Measurements from ENCODE around the gene AHCYL1.
"Not testable (repeated sequence)": the region's sequence is repeated elsewhere in the genome, so short reads cannot be mapped to it uniquely, and the experiment has no call there.

AHCYL1 gene

DNA sequence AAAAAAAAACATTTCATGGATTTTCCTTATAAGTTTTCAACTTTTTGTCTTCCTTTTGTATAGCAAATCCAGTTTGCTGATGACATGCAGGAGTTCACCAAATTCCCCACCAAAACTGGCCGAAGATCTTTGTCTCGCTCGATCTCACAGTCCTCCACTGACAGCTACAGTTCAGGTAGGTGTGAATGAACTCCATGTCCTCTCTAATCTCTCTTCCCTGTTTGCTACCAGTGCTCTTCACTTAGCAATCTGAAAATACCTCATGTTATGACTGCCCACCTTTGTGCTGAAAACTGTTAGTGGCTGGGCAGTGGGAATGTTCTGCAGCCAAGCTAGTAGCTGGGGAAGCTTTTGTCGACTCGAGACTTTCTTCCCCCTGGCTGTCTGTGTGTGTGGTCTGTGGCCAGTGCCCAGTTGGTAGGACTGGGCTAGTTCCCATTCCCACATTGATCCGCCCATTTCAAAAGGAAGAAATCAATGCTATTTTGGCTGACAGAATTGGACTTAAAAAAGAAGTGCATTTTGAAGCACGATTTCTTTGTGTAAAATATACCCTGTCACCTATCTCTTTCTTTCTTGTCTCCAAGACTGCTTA, 24.5 kb downstream of the AHCYL1 start:
- Histone ChIP-seq H3K4me1 (ENCODE audit: control insufficient read depth, insufficient read depth, low read length) (peaks cover 7% of the 10 kb centered on the region; the same call in 1 of the 2 replicates), H3K4me3 (ENCODE audit: low read length) (no peak overlapping the region), H3K36me3 (ENCODE audit: control insufficient read depth, insufficient read depth, low read length) (peaks cover 7% of the 10 kb centered on the region; the same call in 1 of the 2 replicates), H3K27me3 (ENCODE audit: control insufficient read depth, insufficient read depth, low read length) (no peaks in the 10 kb centered on the region), H3K27ac (ENCODE audit: low read length) (no peak overlapping the region), H3K9me3 (ENCODE audit: control insufficient read depth, insufficient read depth, low read length) (no peaks in the 10 kb centered on the region)
- WGBS (ENCODE audit: insufficient coverage, insufficient read length), result no CpG with 5 or more reads among the region's 7 CpGs
- DNase-seq (ENCODE audit: low read depth, low spot score), result no peak

- WGBS (ENCODE audit: insufficient coverage, insufficient read length), result no CpG with 5 or more reads among the region's 2 CpGs
- no peaks in the 10 kb centered on the region for H3K27me3 ChIP-seq (ENCODE audit: control insufficient read depth, insufficient read depth, low read length)
- no peak for DNase-seq (ENCODE audit: low read depth, low spot score)
- no peaks in the 10 kb centered on the region for H3K9me3 ChIP-seq (ENCODE audit: control insufficient read depth, insufficient read depth, low read length)
- H3K4me3 ChIP-seq (ENCODE audit: low read length), result no peak overlapping the region
- H3K36me3 ChIP-seq (ENCODE audit: control insufficient read depth, insufficient read depth, low read length), result peaks cover 14% of the 10 kb centered on the region; the same call in 1 of the 2 replicates
- peaks cover 3% of the 10 kb centered on the region; the same call in 1 of the 2 replicates for H3K4me1 ChIP-seq (ENCODE audit: control insufficient read depth, insufficient read depth, low read length)
- H3K27ac ChIP-seq (ENCODE audit: low read length), result no peak overlapping the region
These were observed 27.0 kb downstream of the AHCYL1 start for GRCh38 chr1:110011527-110012041.

DNA sequence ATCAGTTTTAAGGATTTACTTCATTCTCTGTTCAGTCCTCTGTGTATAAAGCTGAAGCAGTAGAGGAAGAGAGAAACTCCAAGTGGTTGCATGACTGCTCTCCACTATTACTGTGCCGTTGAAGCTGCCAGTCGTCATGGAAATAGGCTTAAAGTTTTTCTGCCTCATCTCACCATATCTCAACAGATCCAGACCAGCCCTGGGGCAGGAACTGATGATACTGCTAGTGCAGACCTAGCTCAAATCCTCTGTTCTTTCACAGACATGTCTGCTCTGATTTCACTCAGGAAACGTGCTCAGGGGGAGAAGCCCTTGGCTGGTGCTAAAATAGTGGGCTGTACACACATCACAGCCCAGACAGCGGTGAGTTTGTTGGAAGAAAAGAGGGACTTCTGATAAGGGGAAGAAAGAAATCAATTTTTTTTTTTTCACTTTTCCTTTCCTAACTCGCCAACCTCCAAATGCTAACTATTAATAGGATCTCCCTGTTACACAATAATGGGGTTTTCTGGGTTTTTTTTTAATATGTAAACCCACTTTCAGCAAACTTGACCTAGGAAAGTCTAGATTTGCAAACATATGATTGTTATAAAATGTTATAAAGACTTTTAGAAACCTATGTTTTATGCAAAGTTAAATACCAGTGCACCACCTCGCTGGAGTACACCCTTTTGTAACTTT, 27.7 kb downstream of the AHCYL1 start:
- no peak overlapping the region for H3K27ac ChIP-seq (ENCODE audit: low read length)
- H3K27me3 ChIP-seq (ENCODE audit: control insufficient read depth, insufficient read depth, low read length), result 0 out of 2 replicates have a peak, but pooled peaks cover 2% of the 10 kb centered on the region
- H3K4me3 ChIP-seq (ENCODE audit: low read length), result no peak overlapping the region
- H3K36me3 ChIP-seq (ENCODE audit: control insufficient read depth, insufficient read depth, low read length), result peaks cover 17% of the 10 kb centered on the region; the same call in 1 of the 2 replicates
- DNase-seq (ENCODE audit: low read depth, low spot score), result no peak
- no peaks in the 10 kb centered on the region for H3K9me3 ChIP-seq (ENCODE audit: control insufficient read depth, insufficient read depth, low read length)
- H3K4me1 ChIP-seq (ENCODE audit: control insufficient read depth, insufficient read depth, low read length), result 0 out of 2 replicates have a peak, but pooled peaks cover under 1% of the 10 kb centered on the region
- WGBS (ENCODE audit: insufficient coverage, insufficient read length), result no CpG with 5 or more reads among the region's 6 CpGs

DNA sequence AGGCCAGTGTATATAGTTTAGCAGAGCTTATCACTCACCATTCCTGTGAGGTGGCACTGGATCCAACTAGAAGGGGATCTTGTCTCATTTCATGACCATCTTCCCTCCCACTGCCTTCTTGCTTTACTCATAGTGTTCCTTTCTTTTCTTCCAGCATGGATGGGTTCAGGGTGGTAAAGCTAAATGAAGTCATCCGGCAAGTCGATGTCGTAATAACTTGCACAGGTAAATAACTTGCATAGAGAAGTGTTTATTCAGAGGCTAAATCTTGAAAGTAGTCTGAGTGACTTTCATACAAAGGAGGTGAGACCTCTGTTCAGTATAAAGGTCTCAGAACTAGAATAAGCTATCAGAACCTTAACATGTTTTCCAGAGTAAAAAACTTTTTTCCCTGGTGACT, 33.2 kb downstream of the AHCYL1 start:
- no CpG with 5 or more reads among the region's 3 CpGs for WGBS (ENCODE audit: insufficient coverage, insufficient read length)
- Histone ChIP-seq H3K4me1 (ENCODE audit: control insufficient read depth, insufficient read depth, low read length) (no peaks in the 10 kb centered on the region), H3K27ac (ENCODE audit: low read length) (no peak overlapping the region), H3K27me3 (ENCODE audit: control insufficient read depth, insufficient read depth, low read length) (0 out of 2 replicates have a peak, but pooled peaks cover 2% of the 10 kb centered on the region), H3K36me3 (ENCODE audit: control insufficient read depth, insufficient read depth, low read length) (peaks cover 30% of the 10 kb centered on the region; the same call in 1 of the 2 replicates), H3K9me3 (ENCODE audit: control insufficient read depth, insufficient read depth, low read length) (no peaks in the 10 kb centered on the region), H3K4me3 (ENCODE audit: low read length) (no peak overlapping the region)
- no peak for DNase-seq (ENCODE audit: low read depth, low spot score)

DNA sequence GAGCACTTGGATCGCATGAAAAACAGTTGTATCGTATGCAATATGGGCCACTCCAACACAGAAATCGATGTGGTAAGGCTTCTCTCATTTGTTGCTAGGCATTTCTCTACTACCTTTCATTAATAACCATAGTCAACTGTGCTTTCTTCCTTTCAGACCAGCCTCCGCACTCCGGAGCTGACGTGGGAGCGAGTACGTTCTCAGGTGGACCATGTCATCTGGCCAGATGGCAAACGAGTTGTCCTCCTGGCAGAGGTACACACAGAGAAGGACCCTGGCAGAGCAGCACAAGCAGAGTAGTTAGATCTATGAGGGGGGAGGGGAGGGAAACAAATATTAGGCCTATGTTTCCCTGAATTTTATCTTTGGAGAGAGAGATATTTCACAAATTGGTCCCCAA, 33.8 kb downstream of the AHCYL1 start:
- no peaks in the 10 kb centered on the region for H3K4me1 ChIP-seq (ENCODE audit: control insufficient read depth, insufficient read depth, low read length)
- DNase-seq (ENCODE audit: low read depth, low spot score), result no peak
- no peak overlapping the region for H3K4me3 ChIP-seq (ENCODE audit: low read length)
- no peaks in the 10 kb centered on the region for H3K9me3 ChIP-seq (ENCODE audit: control insufficient read depth, insufficient read depth, low read length)
- H3K36me3 ChIP-seq (ENCODE audit: control insufficient read depth, insufficient read depth, low read length), result peaks cover 30% of the 10 kb centered on the region; the same call in 1 of the 2 replicates
- H3K27me3 ChIP-seq (ENCODE audit: control insufficient read depth, insufficient read depth, low read length), result 0 out of 2 replicates have a peak, but pooled peaks cover 2% of the 10 kb centered on the region
- WGBS (ENCODE audit: insufficient coverage, insufficient read length), result no CpG with 5 or more reads among the region's 9 CpGs
- no peak overlapping the region for H3K27ac ChIP-seq (ENCODE audit: low read length)

DNA sequence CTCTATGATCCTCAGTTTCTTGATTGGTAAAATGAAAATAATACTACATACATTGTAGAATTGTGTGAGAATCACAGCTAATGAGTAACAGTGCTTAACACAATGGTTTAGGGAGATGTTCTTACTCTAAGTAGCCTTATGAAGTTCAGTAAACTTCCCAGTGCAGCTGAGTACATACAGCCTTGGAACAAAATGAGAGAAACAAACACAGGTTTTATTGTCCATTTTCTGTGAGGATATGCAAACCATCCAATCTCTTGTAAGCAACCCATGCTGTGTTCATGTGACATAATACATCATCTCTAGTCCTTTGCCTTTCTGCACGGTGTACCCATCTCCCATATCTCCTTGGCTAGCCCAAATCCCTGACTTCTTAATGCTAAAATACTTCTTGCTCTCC, 35.2 kb downstream of the AHCYL1 start:
- Histone ChIP-seq H3K4me3 (ENCODE audit: low read length) (no peak overlapping the region), H3K4me1 (ENCODE audit: control insufficient read depth, insufficient read depth, low read length) (no peaks in the 10 kb centered on the region), H3K9me3 (ENCODE audit: control insufficient read depth, insufficient read depth, low read length) (no peaks in the 10 kb centered on the region), H3K27me3 (ENCODE audit: control insufficient read depth, insufficient read depth, low read length) (0 out of 2 replicates have a peak, but pooled peaks cover 2% of the 10 kb centered on the region), H3K36me3 (ENCODE audit: control insufficient read depth, insufficient read depth, low read length) (peaks cover 27% of the 10 kb centered on the region; the same call in 1 of the 2 replicates), H3K27ac (ENCODE audit: low read length) (no peak overlapping the region)
- DNase-seq (ENCODE audit: low read depth, low spot score), result no peak
- no CpG with 5 or more reads among the region's 1 CpG for WGBS (ENCODE audit: insufficient coverage, insufficient read length)

GRCh38 chr1:110021285-110021684, 36.7 kb downstream of the AHCYL1 start:
- H3K27me3 ChIP-seq (ENCODE audit: control insufficient read depth, insufficient read depth, low read length), result 0 out of 2 replicates have a peak, but pooled peaks cover 2% of the 10 kb centered on the region
- DNase-seq (ENCODE audit: low read depth, low spot score), result no peak
- no peaks in the 10 kb centered on the region for H3K9me3 ChIP-seq (ENCODE audit: control insufficient read depth, insufficient read depth, low read length)
- no peak overlapping the region for H3K27ac ChIP-seq (ENCODE audit: low read length)
- peaks cover 25% of the 10 kb centered on the region; the same call in 1 of the 2 replicates for H3K36me3 ChIP-seq (ENCODE audit: control insufficient read depth, insufficient read depth, low read length)
- H3K4me1 ChIP-seq (ENCODE audit: control insufficient read depth, insufficient read depth, low read length), result no peaks in the 10 kb centered on the region
- H3K4me3 ChIP-seq (ENCODE audit: low read length), result no peak overlapping the region
- no CpG with 5 or more reads among the region's 3 CpGs for WGBS (ENCODE audit: insufficient coverage, insufficient read length)

DNA sequence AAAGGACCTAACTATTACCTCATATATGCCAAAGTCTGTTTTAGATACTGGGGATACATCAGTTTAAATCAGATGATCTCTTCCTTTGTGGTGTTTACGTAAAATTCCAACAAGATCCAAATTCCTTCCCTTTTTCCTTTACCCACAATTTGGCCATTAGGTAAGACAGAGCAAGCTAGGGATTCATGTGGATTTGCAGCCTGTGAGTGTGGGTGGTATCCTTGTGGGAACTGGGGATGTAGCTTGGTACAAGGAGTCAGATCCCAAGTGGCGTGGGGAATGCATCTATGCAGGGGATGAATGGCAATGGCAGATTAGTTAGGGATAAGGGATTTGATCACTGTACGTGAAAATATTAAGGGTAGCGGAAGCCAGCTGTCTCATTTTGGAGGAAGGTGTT, 40.0 kb downstream of the AHCYL1 start:
- no CpG with 5 or more reads among the region's 4 CpGs for WGBS (ENCODE audit: insufficient coverage, insufficient read length)
- Histone ChIP-seq H3K4me1 (ENCODE audit: control insufficient read depth, insufficient read depth, low read length) (no peaks in the 10 kb centered on the region), H3K36me3 (ENCODE audit: control insufficient read depth, insufficient read depth, low read length) (peaks cover 4% of the 10 kb centered on the region; the same call in 1 of the 2 replicates)

GRCh38 chr1:110030687-110031086, 46.1 kb downstream of the AHCYL1 start:
- WGBS (ENCODE audit: insufficient coverage, insufficient read length), result no CpG with 5 or more reads among the region's 4 CpGs
- not testable (repeated sequence) for H3K4me3 ChIP-seq (ENCODE audit: low read length)

More for the DNA sequence above, 40.0 kb downstream of the AHCYL1 start:
- Histone ChIP-seq H3K27me3 (ENCODE audit: control insufficient read depth, insufficient read depth, low read length) (no peaks in the 10 kb centered on the region), H3K4me3 (ENCODE audit: low read length) (no peak overlapping the region), H3K9me3 (ENCODE audit: control insufficient read depth, insufficient read depth, low read length) (no peaks in the 10 kb centered on the region), H3K27ac (ENCODE audit: low read length) (no peak overlapping the region)
- no peak for DNase-seq (ENCODE audit: low read depth, low spot score)

GRCh38 chr1:110032327-110032726, 47.8 kb downstream of the AHCYL1 start:
- no peaks in the 10 kb centered on the region for H3K36me3 ChIP-seq (ENCODE audit: control insufficient read depth, insufficient read depth, low read length)
- no peak overlapping the region for H3K4me3 ChIP-seq (ENCODE audit: low read length)
- H3K27me3 ChIP-seq (ENCODE audit: control insufficient read depth, insufficient read depth, low read length), result no peaks in the 10 kb centered on the region
- DNase-seq (ENCODE audit: low read depth, low spot score), result no peak
- no peak overlapping the region for H3K27ac ChIP-seq (ENCODE audit: low read length)
- H3K4me1 ChIP-seq (ENCODE audit: control insufficient read depth, insufficient read depth, low read length), result no peaks in the 10 kb centered on the region; the same call in 1 of the 2 replicates
- H3K9me3 ChIP-seq (ENCODE audit: control insufficient read depth, insufficient read depth, low read length), result no peaks in the 10 kb centered on the region
- WGBS (ENCODE audit: insufficient coverage, insufficient read length), result no CpG with 5 or more reads among the region's 2 CpGs

More at GRCh38 chr1:110030687-110031086, 46.1 kb downstream of the AHCYL1 start:
- H3K27me3 ChIP-seq (ENCODE audit: control insufficient read depth, insufficient read depth, low read length); DNase-seq (ENCODE audit: low read depth, low spot score); H3K27ac ChIP-seq (ENCODE audit: low read length); H3K4me1 ChIP-seq (ENCODE audit: control insufficient read depth, insufficient read depth, low read length); H3K36me3 ChIP-seq (ENCODE audit: control insufficient read depth, insufficient read depth, low read length); H3K9me3 ChIP-seq (ENCODE audit: control insufficient read depth, insufficient read depth, low read length): not testable (repeated sequence)

Data from iPS DF 6.9 (cell line).